RPMI7951 (cell line): ENCODE measurements around the gene FAM162A. TPM values are rescaled to one million over a fixed set of nuclear protein-coding genes. Genes with fewer than 3 reads are reported as not detected.
"Not testable (repeated sequence)": the region's sequence is repeated elsewhere in the genome, so short reads cannot be mapped to it uniquely, and the experiment has no call there.

Experiments
- DNase-seq: peaks from one replicate; pipeline ENCODE4 v3.0.0-alpha.2; 2012; ENCODE audit warnings: low read depth
- total RNA-seq: library from RNA; depleted of rRNA; stranded (reverse); fragments of >200 nt; shearing (Covaris generic); gene quantifications from 2 replicates; pipeline ENCODE4 v1.2.3, GENCODE V29; 2014; rRNA removed

The FAM162A gene
- total RNA-seq, 1 experiment from 2014 or later = 87.6 TPM

DNA sequence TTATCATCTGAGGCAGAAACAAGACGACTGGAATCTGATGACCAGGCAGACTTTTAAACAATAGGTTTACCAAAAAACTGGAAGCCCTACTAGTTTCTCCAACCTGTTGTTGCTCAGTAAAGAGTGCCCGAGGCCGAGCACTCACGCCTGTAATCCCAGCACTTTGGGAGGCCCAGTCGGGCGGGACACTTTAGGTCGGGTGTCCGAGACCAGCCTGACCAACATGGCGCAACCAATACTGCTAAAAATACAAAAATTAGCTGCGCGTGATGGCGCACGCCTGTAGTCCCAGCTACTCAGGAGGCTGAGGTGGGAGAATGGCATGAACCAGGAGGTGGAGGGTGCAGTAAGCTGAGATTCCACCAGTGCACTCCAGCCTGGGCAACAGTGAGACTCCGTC, 33.0 kb downstream of the FAM162A start:
- peak; percentile 37 for DNase-seq

GRCh38 chr3:122421101-122421500, 37.1 kb downstream of the FAM162A start:
- no peak for DNase-seq

- no peak for DNase-seq
Observed at GRCh38 chr3:122421836-122422235, 37.9 kb downstream of the FAM162A start.

GRCh38 chr3:122427857-122428471, 44.0 kb downstream of the FAM162A start:
- DNase-seq = no peak

DNA sequence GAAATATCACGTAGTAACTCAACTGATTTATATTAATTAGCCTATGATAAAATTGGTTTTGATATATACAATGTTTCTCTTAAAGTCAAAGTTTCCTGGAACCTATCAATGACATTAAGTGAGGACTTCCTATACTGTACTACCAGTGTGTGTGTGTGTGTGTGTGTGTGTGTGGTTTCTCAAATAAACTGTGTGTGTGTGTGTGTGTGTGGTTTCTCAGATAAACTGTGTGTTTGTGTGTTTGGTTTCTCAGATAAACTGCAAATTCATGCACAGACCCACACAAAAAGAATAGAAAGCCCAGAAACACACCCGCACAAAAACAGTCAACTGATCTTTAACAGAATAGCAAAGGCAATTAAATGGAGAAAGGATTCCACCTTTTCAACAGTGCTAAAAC, 46.4 kb downstream of the FAM162A start:
- DNase-seq = no peak

DNA sequence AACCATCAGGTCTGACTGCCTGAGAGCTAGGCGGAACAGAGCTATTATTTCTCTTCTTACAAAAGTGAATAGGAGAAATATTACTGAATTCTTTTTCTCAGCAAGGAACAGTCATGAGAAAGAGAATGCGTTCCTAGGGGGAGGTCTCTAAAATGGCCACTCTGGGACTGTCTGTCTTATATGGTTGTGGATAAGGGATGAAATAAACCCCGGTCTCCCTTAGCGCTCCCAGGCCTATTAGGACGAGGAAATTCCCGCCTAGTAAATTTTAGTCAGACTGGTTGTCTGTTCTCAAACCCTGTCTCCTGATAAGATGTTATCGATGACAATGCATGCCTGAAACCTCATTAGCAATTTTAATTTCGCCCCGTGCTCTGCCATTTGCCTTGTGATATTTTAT, 52.0 kb downstream of the FAM162A start:
- DNase-seq = no peak

GRCh38 chr3:122443090-122443489, 59.1 kb downstream of the FAM162A start:
- DNase-seq = no peak

- not testable (repeated sequence) for DNase-seq
Observed at GRCh38 chr3:122443762-122444490, 59.9 kb downstream of the FAM162A start.

DNA sequence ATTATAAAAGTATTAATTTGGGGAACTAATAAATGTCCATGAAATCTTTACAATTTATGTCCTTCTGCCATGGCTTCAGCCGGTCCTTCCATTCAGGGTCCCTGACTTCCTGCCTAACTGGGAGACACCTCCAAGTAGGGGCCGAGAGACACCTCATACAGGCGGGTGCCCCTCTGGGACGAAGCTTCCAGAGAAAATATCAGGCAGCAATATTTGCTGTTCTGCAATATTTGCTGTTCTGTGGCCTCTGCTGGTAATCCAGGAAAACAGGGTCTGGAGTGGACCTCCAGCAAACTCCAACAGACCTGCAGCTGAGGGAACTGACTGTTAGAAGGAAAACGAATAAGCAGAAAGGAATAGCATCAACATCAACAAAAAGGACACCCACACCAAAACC, 60.5 kb downstream of the FAM162A start:
- DNase-seq = not testable (repeated sequence)

DNA sequence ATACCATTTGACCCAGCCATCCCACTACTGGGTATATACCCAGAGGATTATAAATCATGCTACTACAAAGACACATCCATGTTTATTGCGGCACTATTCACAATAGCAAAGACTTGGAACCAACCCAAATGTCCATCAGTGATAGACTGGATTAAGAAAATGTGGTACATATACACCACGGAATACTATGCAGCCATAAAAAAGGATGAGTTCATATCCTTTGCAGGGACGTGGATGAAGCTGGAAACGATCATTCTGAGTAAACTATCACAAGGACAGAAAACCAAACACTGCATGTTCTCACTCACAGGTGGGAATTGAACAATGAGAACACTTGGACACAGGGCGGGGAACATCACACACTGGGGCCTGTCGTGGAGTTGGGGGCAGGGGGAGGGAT, 64.2 kb downstream of the FAM162A start:
- not testable (repeated sequence) for DNase-seq

DNA sequence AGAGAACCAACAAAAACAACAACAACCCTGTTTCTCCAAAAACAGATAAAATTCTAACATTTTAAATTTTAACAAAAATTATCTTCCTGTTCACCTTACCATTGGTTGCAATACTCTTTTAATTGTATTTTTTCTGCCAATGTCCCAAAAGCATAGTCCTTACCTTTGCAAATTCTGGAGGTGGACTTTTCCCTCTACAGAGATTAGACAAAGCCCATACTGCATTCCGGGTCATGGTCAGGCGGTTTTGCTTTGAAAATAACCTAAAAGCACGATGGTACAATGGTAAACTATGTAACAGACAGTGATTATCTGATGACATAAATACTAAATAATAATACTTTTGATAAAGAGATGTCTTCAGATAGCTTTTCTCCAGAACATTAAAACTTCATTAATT, 67.4 kb downstream of the FAM162A start:
- DNase-seq = no peak

- no peak for DNase-seq
Observed at GRCh38 chr3:122456074-122456473, 72.1 kb downstream of the FAM162A start.

DNA sequence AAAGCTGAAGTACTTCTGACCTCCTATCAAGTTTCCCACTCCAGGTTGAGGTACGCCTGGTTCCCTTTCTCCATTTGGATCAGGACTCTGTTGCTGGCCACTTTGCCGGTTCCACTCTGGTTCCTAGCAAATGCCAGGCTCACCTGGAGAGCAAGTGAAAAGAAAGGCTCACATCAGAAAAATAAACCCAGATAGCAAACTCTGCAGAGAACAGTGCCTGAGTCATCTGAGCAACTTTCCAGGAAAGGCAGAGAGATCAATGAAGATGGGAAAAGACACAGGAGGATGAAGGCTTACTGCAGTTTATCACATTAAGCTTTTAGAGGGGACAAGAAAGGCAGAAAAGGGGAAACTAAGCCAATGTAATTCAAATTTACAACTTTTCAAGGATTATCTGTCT, 73.7 kb downstream of the FAM162A start:
- DNase-seq = no peak

- DNase-seq = peak; percentile 61
Observed at GRCh38 chr3:122458992-122459391, 75.0 kb downstream of the FAM162A start.

DNA sequence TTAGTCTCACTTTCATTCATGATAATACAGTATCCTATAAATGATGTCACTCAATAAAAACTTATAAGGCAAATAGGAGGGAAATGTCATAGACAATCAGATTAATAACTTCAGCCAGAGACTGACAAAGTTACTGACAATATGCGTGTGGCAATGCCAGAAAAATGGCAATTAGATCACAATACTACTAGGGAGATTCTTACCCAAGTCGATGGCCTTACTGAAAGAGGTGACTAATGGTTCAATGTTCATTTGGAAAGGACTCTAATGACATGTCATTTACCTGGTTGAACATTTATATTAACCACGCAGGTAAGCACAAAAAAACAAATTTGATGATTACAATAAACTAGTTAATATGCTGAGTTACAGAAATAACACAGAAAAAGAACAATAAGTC, 77.8 kb downstream of the FAM162A start:
- DNase-seq = no peak

Other genes with a start within 250 kb of the FAM162A start
- gene CASR, start 200.5 kb upstream of the FAM162A start, total RNA-seq = not detected in 2 replicates
- gene CSTA, start 58.9 kb upstream of the FAM162A start, total RNA-seq = 0.72 and 0.78 TPM in 2 replicates
- 66.8 and 99.6 TPM in 2 replicates for gene MIX23, start 951 bp upstream of the FAM162A start, total RNA-seq
- gene WDR5B, start 31.9 kb downstream of the FAM162A start, total RNA-seq = 6.2 and 9.4 TPM in 2 replicates
- gene KPNA1, start 130.8 kb downstream of the FAM162A start, total RNA-seq = 33.3 and 34.7 TPM in 2 replicates
- 17.4 and 22.1 TPM in 2 replicates for gene PARP9, start 180.1 kb downstream of the FAM162A start, total RNA-seq
- gene DTX3L, start 180.2 kb downstream of the FAM162A start, total RNA-seq = 24.3 and 24.9 TPM in 2 replicates
- 0.10 TPM in 1 of 2 replicates, not detected in the other for gene PARP15, start 193.5 kb downstream of the FAM162A start, total RNA-seq